Neural progenitor cell (in vitro differentiated cells): ENCODE results near the gene RGSL1. TPM values are rescaled to one million over a fixed set of nuclear protein-coding genes. Genes with fewer than 3 reads are reported as not detected.

Experiments
- DNase-seq: peaks from one replicate; pipeline ENCODE4 v3.0.0-alpha.2; 2016; ENCODE audit warnings: low spot score
- H2AFZ ChIP-seq: fragments of 200-600 bp; sonication (generic); replicated peaks from 2 replicates; pipeline ENCODE4 v1.6.1; 2016; ENCODE audit warnings: antibody characterized with exemption
- H3F3A ChIP-seq: fragments of 200-600 bp; sonication (generic); 2 replicates; pipeline ENCODE4 v1.6.1; 2016; ENCODE audit warnings: antibody characterized with exemption, low read depth
- H3K27ac ChIP-seq: fragments of 200-600 bp; sonication (generic); 2 replicates; pipeline ENCODE4 v1.5.1; 2016; ENCODE audit warnings: mild to moderate bottlenecking
- H3K27me3 ChIP-seq: fragments of 200-600 bp; sonication (generic); 2 replicates; pipeline ENCODE4 v1.6.1; 2016; ENCODE audit warnings: mild to moderate bottlenecking, moderate library complexity
- H3K36me3 ChIP-seq: fragments of 200-600 bp; sonication (generic); 2 replicates; pipeline ENCODE4 v1.5.1; 2016
- H3K4me1 ChIP-seq: fragments of 200-600 bp; sonication (generic); 2 replicates; pipeline ENCODE4 v1.6.1; 2016; ENCODE audit warnings: mixed run types
- H3K4me2 ChIP-seq: fragments of 200-600 bp; sonication (generic); 2 replicates; pipeline ENCODE4 v1.6.1; 2016
- H3K4me3 ChIP-seq: fragments of 200-600 bp; sonication (generic); 2 replicates; pipeline ENCODE4 v1.5.1; 2016
- H3K79me2 ChIP-seq: fragments of 200-600 bp; sonication (generic); 2 replicates; pipeline ENCODE4 v1.6.1; 2016; ENCODE audit warnings: low read depth
- H3K9ac ChIP-seq: fragments of 200-600 bp; sonication (generic); 2 replicates; pipeline ENCODE4 v1.6.1; 2016
- H3K9me3 ChIP-seq: fragments of 200-600 bp; sonication (generic); 2 replicates; pipeline ENCODE4 v1.5.1; 2016; ENCODE audit warnings: low read depth
- H4K20me1 ChIP-seq: fragments of 200-600 bp; sonication (generic); 2 replicates; pipeline ENCODE4 v1.6.1; 2016; ENCODE audit warnings: low read depth
- H3K27ac Mint-ChIP-seq: 3 replicates; pipeline ENCODE4 v1.8.0; 2021; ENCODE audit warnings: mixed read lengths
- H3K27me3 Mint-ChIP-seq: 2 replicates; pipeline ENCODE4 v1.8.0; 2022; ENCODE audit warnings: low read depth, mild to moderate bottlenecking, inconsistent platforms, moderate library complexity, mixed read lengths; ENCODE audit not compliant: insufficient read depth
- H3K36me3 Mint-ChIP-seq: 3 replicates; pipeline ENCODE4 v1.8.0; 2021; ENCODE audit warnings: mixed read lengths
- H3K4me1 Mint-ChIP-seq: 3 replicates; pipeline ENCODE4 v1.8.0; 2021; ENCODE audit warnings: mixed read lengths
- H3K4me3 Mint-ChIP-seq: 3 replicates; pipeline ENCODE4 v1.8.0; 2021; ENCODE audit warnings: mild to moderate bottlenecking, moderate library complexity, mixed read lengths
- H3K9me3 Mint-ChIP-seq: 3 replicates; pipeline ENCODE4 v1.8.0; 2020; ENCODE audit warnings: mixed read lengths
- EZH2 ChIP-seq: fragments of 200-600 bp; sonication (generic); IDR thresholded peaks from 2 replicates; pipeline ENCODE4 v1.6.1; 2017; ENCODE audit warnings: antibody characterized with exemption, mild to moderate bottlenecking, moderate library complexity
- EZH2phosphoT487 ChIP-seq: fragments of 200-600 bp; sonication (generic); IDR thresholded peaks from 2 replicates; pipeline ENCODE4 v1.6.1; 2017; ENCODE audit warnings: antibody characterized with exemption
- total RNA-seq: library from RNA; depleted of rRNA; stranded (reverse); fragments of >200 nt; gene quantifications from 2 replicates; pipeline ENCODE4 v1.2.3, GENCODE V29; 2015; ENCODE audit warnings: low replicate concordance
- TF ChIP-seq, protein P1 (sequence below): fragments of 200-600 bp; sonication (generic); IDR thresholded peaks from 2 replicates; pipeline ENCODE4 v1.5.1; 2017; ENCODE audit warnings: antibody characterized with exemption, mild to moderate bottlenecking

Gene RGSL1
- total RNA-seq, 1 donor from 2014 or later, result not detected

DNA sequence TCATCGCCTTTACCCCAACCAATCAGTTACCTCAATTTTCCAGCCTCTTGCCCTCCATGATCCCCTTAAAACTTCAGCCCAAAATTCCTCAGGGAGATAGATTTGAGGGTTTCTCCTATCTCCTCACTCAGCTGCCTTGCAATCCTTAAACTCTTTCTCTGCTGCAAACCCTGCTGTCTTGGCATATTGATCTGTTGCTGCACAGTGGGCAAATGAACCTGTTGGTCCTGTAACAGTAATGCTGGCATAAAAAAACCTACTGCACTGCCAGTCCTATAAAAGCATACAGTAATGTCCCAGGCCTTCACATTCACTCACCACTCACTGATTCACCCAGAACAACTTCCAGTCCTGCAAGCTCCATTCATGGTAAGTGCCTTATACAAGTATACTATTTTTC lies 44.4 kb upstream of the RGSL1 start:
- Histone ChIP-seq H3K27ac (no peak overlapping the region), H3F3A (no peaks in the 10 kb centered on the region), H3K9ac (no peak overlapping the region), H3K27me3 (no peaks in the 10 kb centered on the region), H3K79me2 (no peaks in the 10 kb centered on the region), H4K20me1 (no peaks in the 10 kb centered on the region), H3K36me3 (no peaks in the 10 kb centered on the region), H2AFZ (no peak overlapping the region), H3K4me2 (no peak overlapping the region), H3K4me3 (no peak overlapping the region), H3K4me1 (no peaks in the 10 kb centered on the region), H3K9me3 (no peaks in the 10 kb centered on the region)
- Mint-ChIP-seq H3K36me3 (no peaks in the 10 kb centered on the region), H3K9me3 (peaks cover 8% of the 10 kb centered on the region), H3K4me3 (no peak overlapping the region), H3K4me1 (no peaks in the 10 kb centered on the region), H3K27me3 (peaks cover 2% of the 10 kb centered on the region), H3K27ac (no peak overlapping the region)
- TF ChIP-seq EZH2phosphoT487 (no peak), EZH2 (no peak)
- TF ChIP-seq, protein P1, sequence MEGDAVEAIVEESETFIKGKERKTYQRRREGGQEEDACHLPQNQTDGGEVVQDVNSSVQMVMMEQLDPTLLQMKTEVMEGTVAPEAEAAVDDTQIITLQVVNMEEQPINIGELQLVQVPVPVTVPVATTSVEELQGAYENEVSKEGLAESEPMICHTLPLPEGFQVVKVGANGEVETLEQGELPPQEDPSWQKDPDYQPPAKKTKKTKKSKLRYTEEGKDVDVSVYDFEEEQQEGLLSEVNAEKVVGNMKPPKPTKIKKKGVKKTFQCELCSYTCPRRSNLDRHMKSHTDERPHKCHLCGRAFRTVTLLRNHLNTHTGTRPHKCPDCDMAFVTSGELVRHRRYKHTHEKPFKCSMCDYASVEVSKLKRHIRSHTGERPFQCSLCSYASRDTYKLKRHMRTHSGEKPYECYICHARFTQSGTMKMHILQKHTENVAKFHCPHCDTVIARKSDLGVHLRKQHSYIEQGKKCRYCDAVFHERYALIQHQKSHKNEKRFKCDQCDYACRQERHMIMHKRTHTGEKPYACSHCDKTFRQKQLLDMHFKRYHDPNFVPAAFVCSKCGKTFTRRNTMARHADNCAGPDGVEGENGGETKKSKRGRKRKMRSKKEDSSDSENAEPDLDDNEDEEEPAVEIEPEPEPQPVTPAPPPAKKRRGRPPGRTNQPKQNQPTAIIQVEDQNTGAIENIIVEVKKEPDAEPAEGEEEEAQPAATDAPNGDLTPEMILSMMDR, result no peak
- no peak for DNase-seq

DNA sequence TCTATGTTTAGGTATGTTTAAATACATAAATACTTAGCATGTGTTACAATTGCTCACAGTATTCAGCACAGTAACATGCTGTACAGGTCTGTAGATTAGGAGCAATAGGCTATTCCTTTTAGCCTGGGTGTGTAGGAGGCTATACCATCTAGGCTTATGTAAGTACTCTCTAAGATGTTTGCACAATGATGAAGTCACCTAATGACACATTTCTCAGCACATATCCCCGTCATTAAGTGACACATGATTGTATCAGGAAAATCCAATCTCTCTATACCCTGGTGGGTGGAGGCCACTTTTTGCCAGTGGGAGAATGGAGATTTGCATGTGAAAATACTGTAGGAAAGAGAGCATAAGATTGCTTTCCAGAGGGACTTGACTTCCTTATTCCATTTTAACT lies 43.9 kb upstream of the RGSL1 start:
- no peaks in the 10 kb centered on the region for H3K27me3 ChIP-seq
- H3K36me3 Mint-ChIP-seq, result no peaks in the 10 kb centered on the region
- no peak overlapping the region for H3K4me3 ChIP-seq
- H3K79me2 ChIP-seq, result no peaks in the 10 kb centered on the region
- peaks cover 2% of the 10 kb centered on the region for H3K27me3 Mint-ChIP-seq
- no peak overlapping the region for H3K27ac ChIP-seq
- no peak overlapping the region for H3K27ac Mint-ChIP-seq
- H3K9ac ChIP-seq, result no peak overlapping the region
- no peak for DNase-seq
- H3K9me3 Mint-ChIP-seq, result peaks cover 8% of the 10 kb centered on the region
- H3F3A ChIP-seq, result no peaks in the 10 kb centered on the region
- H3K4me1 Mint-ChIP-seq, result no peaks in the 10 kb centered on the region
- no peaks in the 10 kb centered on the region for H4K20me1 ChIP-seq
- no peaks in the 10 kb centered on the region for H3K9me3 ChIP-seq
- no peak overlapping the region for H2AFZ ChIP-seq
- H3K4me3 Mint-ChIP-seq, result no peak overlapping the region
- no peaks in the 10 kb centered on the region for H3K4me1 ChIP-seq
- no peaks in the 10 kb centered on the region for H3K36me3 ChIP-seq
- no peak overlapping the region for H3K4me2 ChIP-seq
- TF ChIP-seq, protein P1, result no peak
- TF ChIP-seq EZH2phosphoT487 (no peak), EZH2 (no peak)

DNA sequence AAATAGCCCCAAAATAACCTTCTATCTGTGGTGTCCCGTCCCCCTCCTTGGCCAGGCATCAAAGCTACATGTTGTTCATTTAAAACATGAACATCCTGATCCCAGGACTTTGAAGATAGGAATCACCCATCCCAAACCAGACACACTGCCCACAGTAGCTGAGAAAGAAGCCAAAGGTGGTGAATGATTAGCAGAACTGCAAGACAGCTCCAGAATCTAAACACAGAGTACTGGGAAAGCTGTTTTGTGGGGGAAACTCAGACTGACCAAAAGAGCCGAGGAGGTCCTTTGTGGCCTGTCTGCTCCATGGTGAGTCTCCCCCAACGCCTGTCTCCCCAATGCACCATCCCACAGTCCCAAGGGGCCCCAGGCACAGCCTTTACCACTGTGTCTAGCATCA lies 42.2 kb upstream of the RGSL1 start:
- H3K27ac ChIP-seq, result no peak overlapping the region
- DNase-seq, result no peak
- H3K36me3 ChIP-seq, result no peaks in the 10 kb centered on the region
- Mint-ChIP-seq H3K4me3 (no peak overlapping the region), H3K9me3 (peaks cover 8% of the 10 kb centered on the region), H3K27ac (no peak overlapping the region), H3K27me3 (peaks cover 2% of the 10 kb centered on the region), H3K36me3 (no peaks in the 10 kb centered on the region), H3K4me1 (no peaks in the 10 kb centered on the region)
- H2AFZ ChIP-seq, result no peak overlapping the region
- no peaks in the 10 kb centered on the region for H3K9me3 ChIP-seq
- H3K4me1 ChIP-seq, result no peaks in the 10 kb centered on the region
- no peaks in the 10 kb centered on the region for H3K79me2 ChIP-seq
- H3K27me3 ChIP-seq, result no peaks in the 10 kb centered on the region
- H3K4me2 ChIP-seq, result no peak overlapping the region
- no peaks in the 10 kb centered on the region for H4K20me1 ChIP-seq
- H3F3A ChIP-seq, result no peaks in the 10 kb centered on the region
- H3K4me3 ChIP-seq, result no peak overlapping the region
- H3K9ac ChIP-seq, result no peak overlapping the region
- TF ChIP-seq, protein P1, result no peak
- TF ChIP-seq EZH2 (no peak), EZH2phosphoT487 (no peak)
